Effector memory CD4-positive, alpha-beta T cell (primary cell): ENCODE results near the gene NEUROG1.

Experiments used
- DNase-seq, 3 donors: peaks; one replicate each; pipeline ENCODE4 v3.0.0-alpha.2; 2020
- H3K27ac ChIP-seq: 2 replicates; pipeline ENCODE4 v1.7.0; 2013; ENCODE audit warnings: mild to moderate bottlenecking, low read length, moderate library complexity; ENCODE audit not compliant: insufficient read depth, poor library complexity, severe bottlenecking
- H3K27me3 ChIP-seq: replicated peaks from 2 replicates; pipeline ENCODE4 v1.7.0; 2013; ENCODE audit warnings: mild to moderate bottlenecking, low read length; ENCODE audit not compliant: insufficient read depth, control insufficient read depth, poor library complexity, severe bottlenecking
- H3K36me3 ChIP-seq: 2 replicates; pipeline ENCODE4 v1.7.0; 2013; ENCODE audit warnings: mild to moderate bottlenecking, low read length, moderate library complexity; ENCODE audit not compliant: control insufficient read depth, insufficient read depth
- H3K4me1 ChIP-seq: 2 replicates; pipeline ENCODE4 v1.7.0; 2013; ENCODE audit warnings: low read length, mild to moderate bottlenecking; ENCODE audit not compliant: control insufficient read depth, insufficient read depth, poor library complexity, severe bottlenecking
- H3K4me3 ChIP-seq: 2 replicates; pipeline ENCODE4 v1.7.0; 2013; ENCODE audit warnings: low read length, low read depth, mild to moderate bottlenecking; ENCODE audit not compliant: insufficient read depth, poor library complexity, severe bottlenecking
- H3K9me3 ChIP-seq: 2 replicates; pipeline ENCODE4 v1.7.0; 2013; ENCODE audit warnings: mild to moderate bottlenecking, low read length, moderate library complexity; ENCODE audit not compliant: control insufficient read depth

The NEUROG1 gene

DNA sequence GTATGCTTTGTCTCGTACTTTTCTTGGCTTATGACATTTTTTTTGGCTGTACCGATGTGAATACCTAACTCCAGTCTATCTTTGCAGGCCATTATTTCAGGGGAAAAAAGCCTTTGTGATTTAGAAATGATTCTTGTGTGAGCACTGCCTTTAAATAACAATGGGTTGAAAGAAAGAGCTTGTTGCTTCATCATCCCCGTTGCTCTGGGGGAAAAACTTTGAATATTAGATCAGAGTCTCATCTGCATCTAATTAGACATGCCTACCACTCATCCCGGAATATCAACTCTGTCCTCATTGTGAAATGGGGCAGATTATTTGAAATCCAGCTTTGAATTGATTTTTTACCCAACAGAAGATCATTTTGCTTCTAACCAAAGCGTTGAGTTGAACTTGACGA lies 29.5 kb upstream of the NEUROG1 start:
- H3K27ac ChIP-seq: no peak overlapping the region
- H3K27me3 ChIP-seq: no peaks in the 10 kb centered on the region
- H3K9me3 ChIP-seq: no peaks in the 10 kb centered on the region
- H3K4me1 ChIP-seq: no peaks in the 10 kb centered on the region
- no peaks in the 10 kb centered on the region for H3K36me3 ChIP-seq
- no peak for DNase-seq
- no peak overlapping the region for H3K4me3 ChIP-seq

GRCh38 chr5:135564331-135564730 lies 28.6 kb upstream of the NEUROG1 start:
- Histone ChIP-seq H3K27me3 (peaks cover 1% of the 10 kb centered on the region), H3K4me1 (no peaks in the 10 kb centered on the region), H3K9me3 (no peaks in the 10 kb centered on the region), H3K27ac (no peak overlapping the region), H3K36me3 (no peaks in the 10 kb centered on the region), H3K4me3 (no peak overlapping the region)
- DNase-seq: no peak

GRCh38 chr5:135561266-135561665 lies 25.5 kb upstream of the NEUROG1 start:
- Histone ChIP-seq H3K27ac (no peak overlapping the region), H3K4me1 (no peaks in the 10 kb centered on the region), H3K27me3 (peaks cover 2% of the 10 kb centered on the region), H3K36me3 (no peaks in the 10 kb centered on the region), H3K4me3 (no peak overlapping the region), H3K9me3 (no peaks in the 10 kb centered on the region)
- DNase-seq: no peak

GRCh38 chr5:135560858-135561257 lies 25.1 kb upstream of the NEUROG1 start:
- DNase-seq: peak in 2 of 3 donors; percentile 6 to 8
- Histone ChIP-seq H3K4me1 (no peaks in the 10 kb centered on the region), H3K9me3 (no peaks in the 10 kb centered on the region), H3K27me3 (peaks cover 2% of the 10 kb centered on the region), H3K36me3 (no peaks in the 10 kb centered on the region), H3K4me3 (no peak overlapping the region), H3K27ac (no peak overlapping the region)

GRCh38 chr5:135559354-135559753 lies 23.6 kb upstream of the NEUROG1 start:
- H3K4me3 ChIP-seq: no peak overlapping the region
- H3K36me3 ChIP-seq: no peaks in the 10 kb centered on the region
- H3K4me1 ChIP-seq: no peaks in the 10 kb centered on the region
- H3K27me3 ChIP-seq: peaks cover 2% of the 10 kb centered on the region
- DNase-seq: no peak
- H3K9me3 ChIP-seq: no peaks in the 10 kb centered on the region
- no peak overlapping the region for H3K27ac ChIP-seq

DNA sequence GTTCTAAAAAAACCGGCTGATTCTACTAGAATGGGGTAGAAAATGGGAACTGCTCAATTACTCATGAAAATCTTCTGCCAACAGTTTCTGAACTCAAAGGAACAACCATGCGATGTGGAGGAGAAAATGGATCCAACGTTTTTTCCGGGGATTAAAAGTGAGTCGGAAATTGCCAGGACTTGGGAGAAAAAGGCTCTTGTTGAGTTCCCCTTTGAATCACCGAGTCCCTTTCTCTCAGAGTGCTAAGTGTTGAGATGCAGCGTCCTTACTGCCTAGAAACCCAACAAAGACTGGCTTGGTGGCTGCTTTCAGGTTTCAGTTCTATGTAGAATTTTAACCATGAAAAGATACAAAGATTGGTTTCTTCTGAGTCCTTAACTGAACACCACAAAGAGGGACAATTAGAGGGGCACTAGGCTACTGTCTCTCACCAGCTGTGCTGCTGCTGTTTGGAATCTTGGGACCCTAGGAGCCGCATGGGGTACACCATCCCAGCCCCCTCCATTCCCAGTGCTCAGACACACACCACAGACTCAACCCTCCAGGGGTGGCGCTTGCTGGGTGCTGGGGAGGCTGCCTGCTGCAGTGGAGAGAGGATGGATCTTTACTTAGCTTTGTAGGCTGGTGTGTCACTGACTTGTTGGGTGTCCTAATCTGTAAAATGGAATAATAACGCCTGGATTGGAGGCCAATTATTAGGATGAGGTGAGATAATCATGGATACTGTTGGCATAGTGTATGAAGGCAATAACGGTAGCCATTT lies 21.5 kb upstream of the NEUROG1 start:
- Histone ChIP-seq H3K9me3 (no peaks in the 10 kb centered on the region), H3K4me1 (no peaks in the 10 kb centered on the region), H3K27me3 (peaks cover 2% of the 10 kb centered on the region), H3K27ac (no peak overlapping the region), H3K4me3 (no peak overlapping the region), H3K36me3 (no peaks in the 10 kb centered on the region)
- no peak for DNase-seq

DNA sequence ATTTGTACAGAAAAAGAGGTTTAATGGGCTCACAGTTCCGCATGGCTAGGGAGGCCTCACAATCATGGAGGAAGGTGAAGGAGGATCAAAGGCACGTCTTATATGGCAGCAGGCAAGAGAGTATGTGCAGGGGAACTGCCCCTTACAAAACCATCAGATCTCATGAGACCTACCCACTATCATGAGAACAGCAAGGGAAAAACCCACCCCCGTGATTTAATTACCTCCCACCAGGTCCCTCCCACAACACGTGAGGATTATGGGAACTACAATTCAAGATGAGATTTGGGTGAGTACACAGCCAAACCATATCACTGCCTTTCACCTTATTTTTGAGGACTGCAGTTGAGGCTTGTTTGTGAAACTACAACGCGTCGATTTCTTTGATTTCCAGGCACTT lies 20.9 kb upstream of the NEUROG1 start:
- H3K9me3 ChIP-seq: no peaks in the 10 kb centered on the region
- DNase-seq: no peak
- H3K27me3 ChIP-seq: peaks cover 2% of the 10 kb centered on the region
- no peaks in the 10 kb centered on the region for H3K4me1 ChIP-seq
- H3K4me3 ChIP-seq: no peak overlapping the region
- no peak overlapping the region for H3K27ac ChIP-seq
- H3K36me3 ChIP-seq: no peaks in the 10 kb centered on the region

GRCh38 chr5:135555530-135555929 lies 19.8 kb upstream of the NEUROG1 start:
- H3K9me3 ChIP-seq: no peaks in the 10 kb centered on the region
- H3K4me1 ChIP-seq: no peaks in the 10 kb centered on the region
- H3K4me3 ChIP-seq: no peak overlapping the region
- no peaks in the 10 kb centered on the region for H3K36me3 ChIP-seq
- no peak overlapping the region for H3K27ac ChIP-seq
- no peak for DNase-seq
- peaks cover 6% of the 10 kb centered on the region for H3K27me3 ChIP-seq

GRCh38 chr5:135553688-135554462 lies 18.1 kb upstream of the NEUROG1 start:
- no peak for DNase-seq
- H3K27me3 ChIP-seq: peaks cover 4% of the 10 kb centered on the region
- H3K4me1 ChIP-seq: no peaks in the 10 kb centered on the region
- no peak overlapping the region for H3K4me3 ChIP-seq
- H3K27ac ChIP-seq: no peak overlapping the region
- no peaks in the 10 kb centered on the region for H3K36me3 ChIP-seq
- H3K9me3 ChIP-seq: no peaks in the 10 kb centered on the region
